Liver (tissue), 9 donors: Measurements from ENCODE around the gene HEXIM2. TPM values are rescaled to one million over a fixed set of nuclear protein-coding genes. Genes with fewer than 3 reads are reported as not detected.

Source experiments
- DNase-seq: peaks from one replicate; pipeline ENCODE4 v3.0.0-alpha.2; 2017; ENCODE audit warnings: low spot score
- H3K27ac ChIP-seq, 2 donors: one replicate each; pipeline ENCODE4 v1.7.0; 2013; ENCODE audit warnings: inconsistent platforms in 2 of 2, low read length in 2 of 2, control low read depth in 1 of 2, low read depth in 1 of 2, mild to moderate bottlenecking in 1 of 2
- H3K27me3 ChIP-seq, 4 donors: one replicate each; pipeline versions ENCODE4 v1.6.1 to v1.7.0; 2013; ENCODE audit warnings: low read length in 3 of 4, inconsistent platforms in 1 of 4, mild to moderate bottlenecking in 1 of 4, moderate library complexity in 1 of 4; ENCODE audit not compliant: control insufficient read depth in 4 of 4, insufficient read depth in 4 of 4
- H3K36me3 ChIP-seq, 4 donors: one replicate each; pipeline versions ENCODE4 v1.6.1 to v1.7.0; 2013; ENCODE audit warnings: low read length in 3 of 4, mild to moderate bottlenecking in 3 of 4, low read depth in 1 of 4, moderate library complexity in 1 of 4; ENCODE audit not compliant: control insufficient read depth in 4 of 4, insufficient read depth in 3 of 4
- H3K4me1 ChIP-seq, 4 donors: one replicate each; pipeline versions ENCODE4 v1.6.1 to v1.7.0; 2013; ENCODE audit warnings: low read length in 3 of 4, mild to moderate bottlenecking in 3 of 4, moderate library complexity in 1 of 4; ENCODE audit not compliant: control insufficient read depth in 4 of 4, insufficient read depth in 4 of 4
- H3K4me3 ChIP-seq, 3 donors: one replicate each; pipeline versions ENCODE4 v1.6.1 to v1.7.0; 2013; ENCODE audit warnings: low read length in 3 of 3, control low read depth in 1 of 3, low read depth in 1 of 3, mild to moderate bottlenecking in 1 of 3
- H3K9ac ChIP-seq, 2 donors: one replicate each; pipeline ENCODE4 v1.7.0; 2013; ENCODE audit warnings: low read length in 2 of 2, mild to moderate bottlenecking in 2 of 2, moderate library complexity in 2 of 2, control low read depth in 1 of 2, low read depth in 1 of 2
- H3K9me3 ChIP-seq, 4 donors: one replicate each; pipeline versions ENCODE4 v1.6.1 to v1.7.0; 2013; ENCODE audit warnings: low read length in 3 of 4; ENCODE audit not compliant: control insufficient read depth in 4 of 4
- CTCF ChIP-seq: fragments of 150-350 bp; IDR thresholded peaks from 2 replicates; pipeline ENCODE4 v1.5.1; 2017; ENCODE audit warnings: improper control_type of control experiment, low read depth, low read length; ENCODE audit not compliant: missing input control
- FOXA1 ChIP-seq: IDR thresholded peaks from 2 replicates; pipeline ENCODE4 v1.6.1; 2016; ENCODE audit warnings: antibody characterized with exemption
- FOXA2 ChIP-seq: IDR thresholded peaks from 2 replicates; pipeline ENCODE4 v1.6.1; 2016; ENCODE audit warnings: antibody characterized with exemption
- HNF4A ChIP-seq, 2 donors: conservative IDR thresholded peaks; 2 replicates each; pipeline ENCODE4 v1.6.1; 2016; ENCODE audit warnings: antibody characterized with exemption in 2 of 2, mild to moderate bottlenecking in 2 of 2
- RAD21 ChIP-seq, 2 donors: IDR thresholded peaks; 2 replicates each; pipeline ENCODE4 v1.6.1; 2016; ENCODE audit warnings: antibody characterized with exemption in 2 of 2, mild to moderate bottlenecking in 2 of 2
- RXRA ChIP-seq, 2 donors: IDR thresholded peaks; 2 replicates each; pipeline ENCODE4 v1.6.1; 2017 to 2018; ENCODE audit warnings: antibody characterized with exemption in 2 of 2, mild to moderate bottlenecking in 1 of 2
- SP1 ChIP-seq: IDR thresholded peaks from 2 replicates; pipeline ENCODE4 v1.6.1; 2018; ENCODE audit warnings: antibody characterized with exemption, mild to moderate bottlenecking
- ZBTB33 ChIP-seq: IDR thresholded peaks from 2 replicates; pipeline ENCODE4 v1.6.1; 2016; ENCODE audit warnings: antibody characterized with exemption
- WGBS: extraction: QIAGEN DNeasy Blood & Tissue Kit; methylation state at CpG from one replicate; pipeline ENCODE4 v1.1.7; 2013; 5-methylcytosine and 5-hydroxymethylcytosine counted together
- polyA plus RNA-seq, 2 donors: library from polyadenylated mRNA; stranded (reverse) in 1 of 2; unstranded in 1 of 2; fragments of 200-250 nt in 1 of 2; fragments of >200 nt in 1 of 2; fragmentation: Nextera tagmentation in 1 of 2; extraction: Ambion mirVana in 1 of 2; gene quantifications; one replicate each; pipeline versions ENCODE4 v1.2.1 to v1.2.3, GENCODE V29; 2013 to 2015
- total RNA-seq, 2 donors: library from RNA; depleted of rRNA; stranded (reverse); fragments of >200 nt; gene quantifications; one replicate each; pipeline ENCODE4 v1.2.3, GENCODE V29; 2014
- TF ChIP-seq, protein P1 (sequence below): IDR thresholded peaks from 2 replicates; pipeline ENCODE4 v1.6.1; 2016; ENCODE audit warnings: antibody characterized with exemption, mild to moderate bottlenecking
- TF ChIP-seq, protein P2 (sequence below): IDR thresholded peaks from 2 replicates; pipeline ENCODE4 v1.6.1; 2016; ENCODE audit warnings: antibody characterized with exemption
- donor health status: healthy.
- donor health status: healthy.
- donor health status: healthy.
- donor health status: healthy.
- donor health status: healthy.

HEXIM2 gene
- total and polyA plus RNA-seq, 4 donors: 3.5 to 10.7 (median 5.5) TPM

- Histone ChIP-seq H3K9ac (no peak overlapping the region), H3K9me3 (no peaks in the 10 kb centered on the region), H3K27me3 (no peaks in the 10 kb centered on the region), H3K36me3 (peaks cover 0 to 1% (median 0%) of the 10 kb centered on the region in 4 donors), H3K27ac (no peak overlapping the region), H3K4me3 (no peak overlapping the region), H3K4me1 (peaks cover 0 to 19% (median 9%) of the 10 kb centered on the region in 4 donors)
- 88% methylated on average over 17 of the region's 17 CpGs for WGBS
- TF ChIP-seq, protein P1, sequence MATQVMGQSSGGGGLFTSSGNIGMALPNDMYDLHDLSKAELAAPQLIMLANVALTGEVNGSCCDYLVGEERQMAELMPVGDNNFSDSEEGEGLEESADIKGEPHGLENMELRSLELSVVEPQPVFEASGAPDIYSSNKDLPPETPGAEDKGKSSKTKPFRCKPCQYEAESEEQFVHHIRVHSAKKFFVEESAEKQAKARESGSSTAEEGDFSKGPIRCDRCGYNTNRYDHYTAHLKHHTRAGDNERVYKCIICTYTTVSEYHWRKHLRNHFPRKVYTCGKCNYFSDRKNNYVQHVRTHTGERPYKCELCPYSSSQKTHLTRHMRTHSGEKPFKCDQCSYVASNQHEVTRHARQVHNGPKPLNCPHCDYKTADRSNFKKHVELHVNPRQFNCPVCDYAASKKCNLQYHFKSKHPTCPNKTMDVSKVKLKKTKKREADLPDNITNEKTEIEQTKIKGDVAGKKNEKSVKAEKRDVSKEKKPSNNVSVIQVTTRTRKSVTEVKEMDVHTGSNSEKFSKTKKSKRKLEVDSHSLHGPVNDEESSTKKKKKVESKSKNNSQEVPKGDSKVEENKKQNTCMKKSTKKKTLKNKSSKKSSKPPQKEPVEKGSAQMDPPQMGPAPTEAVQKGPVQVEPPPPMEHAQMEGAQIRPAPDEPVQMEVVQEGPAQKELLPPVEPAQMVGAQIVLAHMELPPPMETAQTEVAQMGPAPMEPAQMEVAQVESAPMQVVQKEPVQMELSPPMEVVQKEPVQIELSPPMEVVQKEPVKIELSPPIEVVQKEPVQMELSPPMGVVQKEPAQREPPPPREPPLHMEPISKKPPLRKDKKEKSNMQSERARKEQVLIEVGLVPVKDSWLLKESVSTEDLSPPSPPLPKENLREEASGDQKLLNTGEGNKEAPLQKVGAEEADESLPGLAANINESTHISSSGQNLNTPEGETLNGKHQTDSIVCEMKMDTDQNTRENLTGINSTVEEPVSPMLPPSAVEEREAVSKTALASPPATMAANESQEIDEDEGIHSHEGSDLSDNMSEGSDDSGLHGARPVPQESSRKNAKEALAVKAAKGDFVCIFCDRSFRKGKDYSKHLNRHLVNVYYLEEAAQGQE: no peak
- TF ChIP-seq, protein P2, sequence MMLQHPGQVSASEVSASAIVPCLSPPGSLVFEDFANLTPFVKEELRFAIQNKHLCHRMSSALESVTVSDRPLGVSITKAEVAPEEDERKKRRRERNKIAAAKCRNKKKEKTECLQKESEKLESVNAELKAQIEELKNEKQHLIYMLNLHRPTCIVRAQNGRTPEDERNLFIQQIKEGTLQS: no peak
- TF ChIP-seq FOXA2 (no peak), ZBTB33 (no peak), HNF4A (conservative IDR thresholded peaks at IDR 0.05) (no peak), RXRA (IDR thresholded peaks at IDR 0.05) (no peak), SP1 (no peak)
- DNase-seq: no peak
Observed at GRCh38 chr17:45130681-45131615, 30.7 kb upstream of the HEXIM2 start.

GRCh38 chr17:45131616-45132319 is 29.9 kb upstream of the HEXIM2 start:
- peak; percentile 74 for DNase-seq
- H3K9me3 ChIP-seq: no peaks in the 10 kb centered on the region

More at GRCh38 chr17:45131616-45132319, 29.9 kb upstream of the HEXIM2 start:
- Histone ChIP-seq H3K4me1 (peaks cover 2 to 27% (median 15%) of the 10 kb centered on the region in 4 donors), H3K36me3 (peaks cover 0 to 1% (median 0%) of the 10 kb centered on the region in 4 donors), H3K27me3 (no peaks in the 10 kb centered on the region), H3K9ac (peak overlapping the region in 1 of 2 donors; percentile 37), H3K27ac (peak overlapping the region in 1 of 2 donors; percentile 31), H3K4me3 (peak overlapping the region in 2 of 3 donors; percentile 49 to 81)
- 12% methylated on average over 46 of the region's 46 CpGs for whole genome bisulfite sequencing
- peak; percentile 49 for TF ChIP-seq CTCF
- TF ChIP-seq RAD21 (IDR thresholded peaks at IDR 0.05): peak in 1 of 2 donors; percentile 53
- no peak for TF ChIP-seq FOXA1
